Body of pancreas (tissue), 4 donors: Measurements from ENCODE around the gene C1QTNF1. TPM values are rescaled to one million over a fixed set of nuclear protein-coding genes. Genes with fewer than 3 reads are reported as not detected.
"Not testable (repeated sequence)": the region's sequence is repeated elsewhere in the genome, so short reads cannot be mapped to it uniquely, and the experiment has no call there.

Source experiments
- ATAC-seq: fragments of 150-250 bp; one replicate; pipeline ENCODE4 v1.9.1; 2016
- DNase-seq, 4 donors: peaks; one replicate each; pipeline ENCODE4 v3.0.0-alpha.2; 2019
- H3K27ac ChIP-seq, 4 donors: fragments of 200-600 bp; sonication (generic); 1 replicate in 3 of 4; 2 replicates in 1 of 4; pipeline versions ENCODE4 v1.5.1 to v1.6.1; 2016 to 2019; ENCODE audit warnings: mild to moderate bottlenecking in 1 of 4, mixed read lengths in 1 of 4, moderate library complexity in 1 of 4
- H3K27me3 ChIP-seq, 2 donors: fragments of 200-600 bp; sonication (generic); one replicate each; pipeline ENCODE4 v1.6.0; 2016; ENCODE audit warnings: mild to moderate bottlenecking in 1 of 2
- H3K36me3 ChIP-seq, 2 donors: fragments of 200-600 bp; sonication (generic); replicated peaks in 1 of 2; 2 replicates each; pipeline ENCODE4 v1.5.1; 2016; ENCODE audit warnings: low read depth in 2 of 2; ENCODE audit not compliant: insufficient read depth in 1 of 2
- H3K4me1 ChIP-seq: fragments of 200-600 bp; sonication (generic); one replicate; pipeline ENCODE4 v1.6.0; 2016
- H3K4me3 ChIP-seq, 2 donors: fragments of 200-600 bp; sonication (generic); 1 replicate in 1 of 2; 2 replicates in 1 of 2; pipeline ENCODE4 v1.5.1; 2016 to 2019
- H3K9me3 ChIP-seq, 3 donors: fragments of 200-600 bp; sonication (generic); 1 replicate in 2 of 3; 2 replicates in 1 of 3; pipeline ENCODE4 v1.5.1; 2016
- CTCF ChIP-seq, 7 experiments: fragments of 450-650 bp in 4 of 7; fragments of 200-600 bp in 3 of 7; sonication (generic) in 3 of 7; IDR thresholded peaks; one replicate each; pipeline ENCODE4 v1.5.1; 2016 to 2019; ENCODE audit warnings: antibody characterized with exemption in 7 of 7
- POLR2A ChIP-seq, 3 donors: fragments of 450-650 bp; IDR thresholded peaks; one replicate each; pipeline ENCODE4 v1.6.1; 2016; ENCODE audit warnings: antibody characterized with exemption in 3 of 3, mild to moderate bottlenecking in 2 of 3
- WGBS, 2 donors: methylation state at CpG; one replicate each; pipeline ENCODE4 v1.1.5; 2017; 5-methylcytosine and 5-hydroxymethylcytosine counted together
- intact Hi-C: fragments of 100-400 bp; cut with DNase I; formaldehyde crosslinking; loops from one replicate; pipeline ENCODE4 v1.15.1; 2023
- total RNA-seq, 2 donors: library from RNA; depleted of rRNA; stranded (reverse); fragments of >200 nt; gene quantifications; one replicate each; pipeline ENCODE4 v1.1.0, GENCODE V29; 2016

The C1QTNF1 gene
- total RNA-seq, 2 donors from 2014 or later = 8.3 to 50.1 TPM

GRCh38 chr17:79027925-79028491 is 4.0 kb downstream of the C1QTNF1 start:
- Histone ChIP-seq H3K9me3 (no peaks in the 10 kb centered on the region), H3K4me3 (no peak overlapping the region), H3K4me1 (peaks cover 48% of the 10 kb centered on the region), H3K27ac (peak overlapping the region in 2 of 4 donors; percentile 35 to 40), H3K27me3 (peaks cover 0 to 11% of the 10 kb centered on the region in 2 donors), H3K36me3 (no peaks in the 10 kb centered on the region)
- intact Hi-C loops = no loop called here
- WGBS, 2 donors = 23 to 26% methylated on average over 6 to 15 of the region's 16 CpGs
- DNase-seq (peak in 1 of 4 donors; percentile 22), ATAC-seq (no peak)
- no peak for TF ChIP-seq CTCF (IDR thresholded peaks at IDR 0.05)
- TF ChIP-seq POLR2A (IDR thresholded peaks at IDR 0.05) = no peak

GRCh38 chr17:79028496-79029326 is 4.7 kb downstream of the C1QTNF1 start:
- ATAC-seq = no peak
- Histone ChIP-seq H3K4me3 (no peak overlapping the region), H3K36me3 (no peaks in the 10 kb centered on the region), H3K4me1 (peaks cover 44% of the 10 kb centered on the region), H3K9me3 (no peaks in the 10 kb centered on the region), H3K27me3 (peaks cover 0 to 11% of the 10 kb centered on the region in 2 donors), H3K27ac (no peak overlapping the region)
- 68 to 77% methylated on average over 15 to 17 of the region's 17 CpGs for WGBS, 2 donors
- no peak for TF ChIP-seq CTCF (IDR thresholded peaks at IDR 0.05)
- no peak for TF ChIP-seq POLR2A (IDR thresholded peaks at IDR 0.05)
- no peak for DNase-seq
- intact Hi-C loops = no loop called here

GRCh38 chr17:79029327-79030009 is 5.5 kb downstream of the C1QTNF1 start:
- H3K4me3 ChIP-seq = no peak overlapping the region
- no peaks in the 10 kb centered on the region for H3K9me3 ChIP-seq
- H3K4me1 ChIP-seq = peaks cover 40% of the 10 kb centered on the region
- peaks cover 0 to 11% of the 10 kb centered on the region in 2 donors for H3K27me3 ChIP-seq
- DNase-seq (no peak), ATAC-seq (no peak)
- no peaks in the 10 kb centered on the region for H3K36me3 ChIP-seq
- intact Hi-C loops = no loop called here
- no peak for TF ChIP-seq CTCF (IDR thresholded peaks at IDR 0.05)
- TF ChIP-seq POLR2A (IDR thresholded peaks at IDR 0.05) = no peak
- no peak overlapping the region for H3K27ac ChIP-seq
- 74 to 79% methylated on average over 9 to 16 of the region's 16 CpGs for WGBS, 2 donors

- H3K4me1 ChIP-seq = peaks cover 29% of the 10 kb centered on the region
- H3K36me3 ChIP-seq, ATAC-seq, H3K4me3 ChIP-seq, intact Hi-C loops, DNase-seq, H3K9me3 ChIP-seq, H3K27ac ChIP-seq: not testable (repeated sequence)
- H3K27me3 ChIP-seq = peaks cover 0 to 11% of the 10 kb centered on the region in 2 donors
- 80 to 87% methylated on average over 12 of the region's 12 CpGs for WGBS, 2 donors
These were observed 6.7 kb downstream of the C1QTNF1 start for GRCh38 chr17:79030636-79031035.
